Chondrocyte (in vitro differentiated cells): ENCODE results near the gene CHRM2. TPM values are rescaled to one million over a fixed set of nuclear protein-coding genes. Genes with fewer than 3 reads are reported as not detected.
A peak's percentile ranks its signal among the peaks of the same experiment; 100 is the strongest.

Experiments
- DNase-seq: peaks from one replicate; pipeline ENCODE4 v3.0.0; 2021; ENCODE audit warnings: mixed read lengths, low spot score
- H3K27ac Mint-ChIP-seq: one replicate; pipeline ENCODE4 v1.8.0; 2021; ENCODE audit warnings: mild to moderate bottlenecking, moderate library complexity, mixed read lengths; ENCODE audit not compliant: unreplicated experiment
- H3K27me3 Mint-ChIP-seq: 2 replicates; pipeline ENCODE4 v1.8.0; 2021; ENCODE audit warnings: low read depth, mixed read lengths
- H3K36me3 Mint-ChIP-seq: 2 replicates; pipeline ENCODE4 v1.8.0; 2021; ENCODE audit warnings: low read depth, mixed read lengths
- H3K4me1 Mint-ChIP-seq: 2 replicates; pipeline ENCODE4 v1.8.0; 2021; ENCODE audit warnings: low read depth, mild to moderate bottlenecking, mixed read lengths
- H3K4me3 Mint-ChIP-seq: one replicate; pipeline ENCODE4 v1.8.0; 2021; ENCODE audit warnings: mild to moderate bottlenecking, moderate library complexity, mixed read lengths; ENCODE audit not compliant: unreplicated experiment
- H3K9me3 Mint-ChIP-seq: 2 replicates; pipeline ENCODE4 v1.8.0; 2021; ENCODE audit warnings: low read depth, mixed read lengths
- CTCF ChIP-seq: fragments of 200-600 bp; sonication (generic); IDR thresholded peaks from 2 replicates; pipeline ENCODE4 v1.5.0; 2021; ENCODE audit warnings: antibody characterized with exemption, mild to moderate bottlenecking, moderate library complexity
- total RNA-seq: library from RNA; stranded (reverse); gene quantifications from 3 replicates; pipeline ENCODE4 v1.2.1, GENCODE V29; 2021

CHRM2 gene
- total RNA-seq, 1 donor from 2014 or later, result not detected

- Mint-ChIP-seq H3K36me3 (no peaks in the 10 kb centered on the region), H3K27ac (no peak overlapping the region)
These were observed 81.9 kb downstream of the CHRM2 start for GRCh38 chr7:136950331-136950730.

GRCh38 chr7:136953386-136953785 is 84.9 kb downstream of the CHRM2 start:
- no peak for DNase-seq
- Mint-ChIP-seq H3K4me3 (no peak overlapping the region), H3K27me3 (no peaks in the 10 kb centered on the region), H3K9me3 (peaks cover 8% of the 10 kb centered on the region), H3K4me1 (peaks cover 50% of the 10 kb centered on the region), H3K36me3 (no peaks in the 10 kb centered on the region), H3K27ac (peak overlapping the region; percentile 74)
- no peak for TF ChIP-seq CTCF

More at GRCh38 chr7:136950331-136950730, 81.9 kb downstream of the CHRM2 start:
- H3K9me3 Mint-ChIP-seq, result peaks cover 8% of the 10 kb centered on the region
- peaks cover 30% of the 10 kb centered on the region for H3K4me1 Mint-ChIP-seq
- no peaks in the 10 kb centered on the region for H3K27me3 Mint-ChIP-seq
- TF ChIP-seq CTCF, result no peak
- no peak for DNase-seq
- H3K4me3 Mint-ChIP-seq, result no peak overlapping the region

- Mint-ChIP-seq H3K4me3 (no peak overlapping the region), H3K27ac (peak overlapping the region; percentile 55), H3K9me3 (peaks cover 8% of the 10 kb centered on the region), H3K36me3 (no peaks in the 10 kb centered on the region), H3K4me1 (peaks cover 50% of the 10 kb centered on the region), H3K27me3 (no peaks in the 10 kb centered on the region)
- no peak for DNase-seq
- no peak for TF ChIP-seq CTCF
These were observed 87.8 kb downstream of the CHRM2 start for GRCh38 chr7:136956232-136956631.

GRCh38 chr7:136956671-136957070 is 88.2 kb downstream of the CHRM2 start:
- Mint-ChIP-seq H3K9me3 (peaks cover 8% of the 10 kb centered on the region), H3K4me1 (peaks cover 50% of the 10 kb centered on the region), H3K4me3 (peak overlapping the region; percentile 16), H3K27me3 (no peaks in the 10 kb centered on the region), H3K27ac (peak overlapping the region; percentile 55), H3K36me3 (no peaks in the 10 kb centered on the region)
- no peak for TF ChIP-seq CTCF
- no peak for DNase-seq

GRCh38 chr7:136957391-136957790 is 88.9 kb downstream of the CHRM2 start:
- Mint-ChIP-seq H3K27me3 (no peaks in the 10 kb centered on the region), H3K9me3 (peaks cover 8% of the 10 kb centered on the region), H3K4me3 (no peak overlapping the region), H3K27ac (no peak overlapping the region), H3K36me3 (no peaks in the 10 kb centered on the region), H3K4me1 (peaks cover 50% of the 10 kb centered on the region)
- TF ChIP-seq CTCF, result no peak
- DNase-seq, result no peak
